Epithelial cell of alveolus of lung (primary cell): Measurements from ENCODE around the gene LRRC41. TPM values are rescaled to one million over a fixed set of nuclear protein-coding genes. Genes with fewer than 3 reads are reported as not detected.

Experiments used
- total RNA-seq: library from RNA; depleted of rRNA; stranded (reverse); fragments of >200 nt; gene quantifications from 2 replicates; pipeline ENCODE4 v1.2.1, GENCODE V29; 2015

LRRC41 gene
- total RNA-seq: 107 and 118 TPM in 2 replicates

DNA sequence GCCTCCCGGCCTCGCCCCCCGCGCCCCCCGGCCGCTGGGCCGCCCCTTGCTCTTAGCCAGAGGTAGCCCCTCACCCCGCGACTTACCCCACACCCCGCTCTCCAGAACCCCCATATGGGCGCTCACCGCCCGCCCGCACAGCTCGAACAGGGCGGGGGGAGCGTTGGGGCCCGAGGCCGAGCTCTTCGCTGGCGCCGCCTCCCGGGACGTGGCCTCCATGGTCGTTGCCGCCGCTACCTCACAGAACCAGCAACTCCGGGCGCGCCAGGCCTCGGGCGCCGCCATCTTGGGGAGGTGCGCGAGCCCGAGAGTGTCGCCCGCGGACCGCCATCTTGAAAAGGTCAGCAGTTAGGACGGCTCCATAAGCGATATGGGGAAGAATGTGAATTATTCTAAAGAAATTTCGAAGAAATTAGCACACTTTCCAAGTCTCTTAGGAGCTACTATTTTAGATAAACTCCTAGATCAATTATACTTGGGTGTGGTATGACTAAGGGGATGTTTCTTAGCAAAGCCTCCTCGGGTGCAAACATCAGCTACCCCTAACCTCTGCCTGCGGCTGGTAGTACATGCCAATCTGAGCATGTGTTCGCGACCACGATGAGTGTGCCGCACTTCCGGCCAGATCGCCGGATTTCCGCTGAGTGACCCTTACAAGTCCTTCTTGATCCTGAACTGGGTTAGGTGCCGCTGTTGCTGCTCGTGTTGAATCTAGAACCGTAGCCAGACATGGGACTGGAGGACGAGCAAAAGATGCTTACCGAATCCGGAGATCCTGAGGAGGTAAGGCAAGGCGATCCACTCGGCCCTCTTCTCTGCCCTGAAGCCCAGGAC, at the start of gene LRRC41, which contains the start of gene UQCRH:
Gene LRRC41, minus strand, starts transcription at position 579 of the 834 bp plus-strand sequence. Its CDS starts 294 bp downstream, at position 285.
Gene UQCRH, plus strand, starts transcription at position 661 of the 834 bp plus-strand sequence. Its CDS starts 69 bp downstream, at position 730.

GRCh38 chr1:46340404-46341221, 37.2 kb upstream of the LRRC41 start, which contains the start of gene NSUN4:
TSS of gene NSUN4 (plus strand) at chr1:46340807. CDS start at chr1:46340827, 20 bp downstream.

GRCh38 chr1:46247436-46248121, 55.8 kb downstream of the LRRC41 start, which contains the start of gene RAD54L:
TSS of gene RAD54L (plus strand) at chr1:46247763. CDS start at chr1:46248406, 643 bp downstream.

Other genes with a start within 250 kb of the LRRC41 start
- 1.1 and 2.2 TPM in 2 replicates for gene PIK3R3, start 171.0 kb downstream of the LRRC41 start, total RNA-seq
- gene TSPAN1, start 128.5 kb downstream of the LRRC41 start, total RNA-seq: 1.6 and 2.0 TPM in 2 replicates
- not detected in 2 replicates for gene P3R3URF, start 127.1 kb downstream of the LRRC41 start, total RNA-seq
- gene POMGNT1, start 105.2 kb downstream of the LRRC41 start, total RNA-seq: 25.8 and 52.6 TPM in 2 replicates
- 2.8 and 3.8 TPM in 2 replicates for gene LURAP1, start 100.3 kb downstream of the LRRC41 start, total RNA-seq
- gene RAD54L, start 55.9 kb downstream of the LRRC41 start, total RNA-seq: 2.9 and 12.0 TPM in 2 replicates
- 453 and 735 TPM in 2 replicates for gene UQCRH, start 82 bp upstream of the LRRC41 start, total RNA-seq
- gene NSUN4, start 37.2 kb upstream of the LRRC41 start, total RNA-seq: 13.3 and 14.9 TPM in 2 replicates
- gene FAAH, start 90.7 kb upstream of the LRRC41 start, total RNA-seq: 0.65 and 0.72 TPM in 2 replicates
- gene DMBX1, start 186.2 kb upstream of the LRRC41 start, total RNA-seq: not detected in 2 replicates
- gene KNCN, start 248.0 kb upstream of the LRRC41 start, total RNA-seq: not detected in 2 replicates